ENCODE data around the gene TMSB10.
A peak's percentile ranks its signal among the peaks of the same experiment; 100 is the strongest.

Gene TMSB10

GRCh38 chr2:84880645-84881521, 24.6 kb upstream of the TMSB10 start, which contains the start of gene TRABD2A:
TSS of gene TRABD2A (minus strand) at chr2:84881084. CDS start at chr2:84881039, 45 bp downstream.
- DNase-seq (ENCODE audit: low spot score) = no peak

- DNase-seq (ENCODE audit: low spot score) = peak; percentile 69
Measured at GRCh38 chr2:84881581-84882413, 23.7 kb upstream of the TMSB10 start.

- no peak for DNase-seq (ENCODE audit: low spot score)
Measured at GRCh38 chr2:84882414-84882738, 23.1 kb upstream of the TMSB10 start.

- DNase-seq (ENCODE audit: low spot score) = no peak
Measured at GRCh38 chr2:84882775-84883550, 22.5 kb upstream of the TMSB10 start.

- no peak for DNase-seq (ENCODE audit: low spot score)
Measured at GRCh38 chr2:84884449-84884848, 21.0 kb upstream of the TMSB10 start.

- no peak for DNase-seq (ENCODE audit: low spot score)
Measured at GRCh38 chr2:84885111-84885510, 20.3 kb upstream of the TMSB10 start.

GRCh38 chr2:84886791-84887190, 18.7 kb upstream of the TMSB10 start:
- no peak for DNase-seq (ENCODE audit: low spot score)

GRCh38 chr2:84888401-84889276, 16.8 kb upstream of the TMSB10 start:
- no peak for DNase-seq (ENCODE audit: low spot score)

- DNase-seq (ENCODE audit: low spot score) = no peak
Measured at GRCh38 chr2:84889332-84889731, 16.1 kb upstream of the TMSB10 start.

- no peak for DNase-seq (ENCODE audit: low spot score)
Measured at GRCh38 chr2:84891355-84892010, 14.0 kb upstream of the TMSB10 start.

- no peak for DNase-seq (ENCODE audit: low spot score)
Measured at GRCh38 chr2:84894131-84894586, 11.3 kb upstream of the TMSB10 start.

GRCh38 chr2:84894758-84895520, 10.5 kb upstream of the TMSB10 start:
- no peak for DNase-seq (ENCODE audit: low spot score)

- DNase-seq (ENCODE audit: low spot score) = no peak
Measured at GRCh38 chr2:84896567-84896966, 8.9 kb upstream of the TMSB10 start.

GRCh38 chr2:84897773-84898172, 7.7 kb upstream of the TMSB10 start:
- no peak for DNase-seq (ENCODE audit: low spot score)

GRCh38 chr2:84899304-84900204, 5.9 kb upstream of the TMSB10 start:
- DNase-seq (ENCODE audit: low spot score) = no peak

GRCh38 chr2:84900971-84901370, 4.5 kb upstream of the TMSB10 start:
- DNase-seq (ENCODE audit: low spot score) = no peak

GRCh38 chr2:84901593-84902120, 3.8 kb upstream of the TMSB10 start:
- DNase-seq (ENCODE audit: low spot score) = no peak

GRCh38 chr2:84902526-84902925, 2.9 kb upstream of the TMSB10 start:
- no peak for DNase-seq (ENCODE audit: low spot score)

GRCh38 chr2:84904151-84904550, 1.3 kb upstream of the TMSB10 start:
- DNase-seq (ENCODE audit: low spot score) = no peak

Measured in putamen (tissue), 1 donor.